OCI-LY7 (cell line): ENCODE data around the gene PRSS56.

Experiments
- CTCF ChIP-seq: fragments of 200-600 bp; sonication (generic); conservative IDR thresholded peaks from 2 replicates; pipeline ENCODE4 v1.5.1; 2014; ENCODE audit warnings: mild to moderate bottlenecking, antibody characterized with exemption, low read length, moderate library complexity, mixed read lengths
- EZH2phosphoT487 ChIP-seq: fragments of 200-600 bp; sonication (generic); IDR thresholded peaks from 2 replicates; pipeline ENCODE4 v1.6.1; 2018; ENCODE audit warnings: low read depth, borderline replicate concordance, mild to moderate bottlenecking, mixed run types, antibody characterized with exemption, low read length, moderate library complexity, mixed read lengths

- TF ChIP-seq CTCF = no peak
- TF ChIP-seq EZH2phosphoT487 = no peak
Measured at GRCh38 chr2:232532419-232532818, 12.2 kb downstream of the PRSS56 start.
